Neural progenitor cell (in vitro differentiated cells): Measurements from ENCODE around the gene BMP4. TPM values are rescaled to one million over a fixed set of nuclear protein-coding genes. Genes with fewer than 3 reads are reported as not detected.

Experiments used
- DNase-seq: peaks from one replicate; pipeline ENCODE4 v3.0.0-alpha.2; 2016; ENCODE audit warnings: low spot score
- H2AFZ ChIP-seq: fragments of 200-600 bp; sonication (generic); replicated peaks from 2 replicates; pipeline ENCODE4 v1.6.1; 2016; ENCODE audit warnings: antibody characterized with exemption
- H3F3A ChIP-seq: fragments of 200-600 bp; sonication (generic); 2 replicates; pipeline ENCODE4 v1.6.1; 2016; ENCODE audit warnings: antibody characterized with exemption, low read depth
- H3K27ac ChIP-seq: fragments of 200-600 bp; sonication (generic); 2 replicates; pipeline ENCODE4 v1.5.1; 2016; ENCODE audit warnings: mild to moderate bottlenecking
- H3K27me3 ChIP-seq: fragments of 200-600 bp; sonication (generic); 2 replicates; pipeline ENCODE4 v1.6.1; 2016; ENCODE audit warnings: mild to moderate bottlenecking, moderate library complexity
- H3K36me3 ChIP-seq: fragments of 200-600 bp; sonication (generic); 2 replicates; pipeline ENCODE4 v1.5.1; 2016
- H3K4me1 ChIP-seq: fragments of 200-600 bp; sonication (generic); 2 replicates; pipeline ENCODE4 v1.6.1; 2016; ENCODE audit warnings: mixed run types
- H3K4me2 ChIP-seq: fragments of 200-600 bp; sonication (generic); 2 replicates; pipeline ENCODE4 v1.6.1; 2016
- H3K4me3 ChIP-seq: fragments of 200-600 bp; sonication (generic); 2 replicates; pipeline ENCODE4 v1.5.1; 2016
- H3K79me2 ChIP-seq: fragments of 200-600 bp; sonication (generic); 2 replicates; pipeline ENCODE4 v1.6.1; 2016; ENCODE audit warnings: low read depth
- H3K9ac ChIP-seq: fragments of 200-600 bp; sonication (generic); 2 replicates; pipeline ENCODE4 v1.6.1; 2016
- H3K9me3 ChIP-seq: fragments of 200-600 bp; sonication (generic); 2 replicates; pipeline ENCODE4 v1.5.1; 2016; ENCODE audit warnings: low read depth
- H4K20me1 ChIP-seq: fragments of 200-600 bp; sonication (generic); 2 replicates; pipeline ENCODE4 v1.6.1; 2016; ENCODE audit warnings: low read depth
- H3K27ac Mint-ChIP-seq: 3 replicates; pipeline ENCODE4 v1.8.0; 2021; ENCODE audit warnings: mixed read lengths
- H3K27me3 Mint-ChIP-seq: 2 replicates; pipeline ENCODE4 v1.8.0; 2022; ENCODE audit warnings: low read depth, mild to moderate bottlenecking, inconsistent platforms, moderate library complexity, mixed read lengths; ENCODE audit not compliant: insufficient read depth
- H3K36me3 Mint-ChIP-seq: 3 replicates; pipeline ENCODE4 v1.8.0; 2021; ENCODE audit warnings: mixed read lengths
- H3K4me1 Mint-ChIP-seq: 3 replicates; pipeline ENCODE4 v1.8.0; 2021; ENCODE audit warnings: mixed read lengths
- H3K4me3 Mint-ChIP-seq: 3 replicates; pipeline ENCODE4 v1.8.0; 2021; ENCODE audit warnings: mild to moderate bottlenecking, moderate library complexity, mixed read lengths
- H3K9me3 Mint-ChIP-seq: 3 replicates; pipeline ENCODE4 v1.8.0; 2020; ENCODE audit warnings: mixed read lengths
- CTCF ChIP-seq: fragments of 200-600 bp; sonication (generic); IDR thresholded peaks from 2 replicates; pipeline ENCODE4 v1.5.1; 2017; ENCODE audit warnings: antibody characterized with exemption, mild to moderate bottlenecking
- EZH2 ChIP-seq: fragments of 200-600 bp; sonication (generic); IDR thresholded peaks from 2 replicates; pipeline ENCODE4 v1.6.1; 2017; ENCODE audit warnings: antibody characterized with exemption, mild to moderate bottlenecking, moderate library complexity
- EZH2phosphoT487 ChIP-seq: fragments of 200-600 bp; sonication (generic); IDR thresholded peaks from 2 replicates; pipeline ENCODE4 v1.6.1; 2017; ENCODE audit warnings: antibody characterized with exemption
- total RNA-seq: library from RNA; depleted of rRNA; stranded (reverse); fragments of >200 nt; gene quantifications from 2 replicates; pipeline ENCODE4 v1.2.3, GENCODE V29; 2015; ENCODE audit warnings: low replicate concordance

The BMP4 gene
- total RNA-seq, 1 donor from 2014 or later: 11.0 TPM

DNA sequence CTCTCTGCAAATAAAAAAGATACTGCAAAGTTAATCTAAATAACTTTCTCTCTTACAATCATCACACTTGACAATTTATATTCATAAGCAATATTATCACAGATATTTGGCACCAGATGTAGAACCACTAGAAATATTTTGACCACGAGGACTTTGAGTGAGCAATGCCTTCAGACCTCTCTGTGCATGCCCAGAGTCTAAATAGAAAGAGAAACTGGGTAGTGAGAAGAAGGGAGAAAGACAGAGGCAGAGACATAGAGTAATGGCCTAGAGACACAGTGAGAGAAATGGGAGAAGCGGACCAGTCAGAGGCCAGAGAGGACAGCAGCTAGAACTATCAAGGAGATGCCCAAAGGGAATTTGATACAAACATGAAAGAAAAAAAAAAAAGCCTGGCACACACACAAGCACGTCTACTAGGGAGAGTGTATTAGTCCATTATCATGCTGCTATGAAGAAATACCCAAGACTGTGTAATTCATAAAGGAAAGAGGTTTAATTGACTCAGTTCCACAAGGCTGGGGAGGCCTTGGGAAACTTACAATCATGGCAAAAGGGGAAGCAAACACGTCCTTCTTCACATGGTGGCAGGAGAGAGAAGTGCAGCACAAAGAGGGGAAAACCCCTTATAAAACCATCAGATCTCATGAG is 41.1 kb downstream of the BMP4 start:
- Histone ChIP-seq H3K9me3 (no peaks in the 10 kb centered on the region), H3K79me2 (no peaks in the 10 kb centered on the region), H3K4me2 (no peak overlapping the region), H3K4me3 (no peak overlapping the region), H2AFZ (no peak overlapping the region), H3K9ac (no peak overlapping the region), H3F3A (no peaks in the 10 kb centered on the region), H4K20me1 (no peaks in the 10 kb centered on the region), H3K27ac (no peak overlapping the region), H3K36me3 (no peaks in the 10 kb centered on the region), H3K4me1 (no peaks in the 10 kb centered on the region), H3K27me3 (no peaks in the 10 kb centered on the region)
- DNase-seq: no peak
- H3K27me3 Mint-ChIP-seq: no peaks in the 10 kb centered on the region
- TF ChIP-seq EZH2: no peak
- no peak for TF ChIP-seq EZH2phosphoT487
- TF ChIP-seq CTCF: no peak
- no peak overlapping the region for H3K4me3 Mint-ChIP-seq
- peak overlapping the region; percentile 34 for H3K27ac Mint-ChIP-seq
- H3K9me3 Mint-ChIP-seq: no peaks in the 10 kb centered on the region
- H3K36me3 Mint-ChIP-seq: no peaks in the 10 kb centered on the region
- no peaks in the 10 kb centered on the region for H3K4me1 Mint-ChIP-seq

DNA sequence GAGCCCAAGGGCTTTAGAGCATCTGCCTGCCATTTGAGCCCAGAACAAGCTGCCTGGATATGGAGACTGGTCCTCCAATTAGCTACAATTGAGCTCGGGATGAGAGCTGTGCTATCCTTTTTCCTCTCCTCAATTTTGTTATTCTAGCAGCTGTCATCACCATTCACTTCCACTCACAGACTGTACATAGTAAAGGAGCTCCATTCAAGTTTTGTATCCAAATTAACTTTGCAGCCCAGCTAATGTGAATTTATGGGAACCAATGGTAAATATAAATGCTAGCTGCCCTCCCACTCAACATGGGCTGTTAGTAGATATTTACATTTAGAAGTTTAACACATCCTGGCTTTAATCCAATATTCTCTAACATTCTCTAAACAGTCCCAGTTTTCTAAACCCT is 44.6 kb downstream of the BMP4 start:
- no peaks in the 10 kb centered on the region for H3K4me1 Mint-ChIP-seq
- no peak overlapping the region for H3K27ac Mint-ChIP-seq
- Histone ChIP-seq H3K4me3 (no peak overlapping the region), H3K9me3 (no peaks in the 10 kb centered on the region), H3F3A (no peaks in the 10 kb centered on the region), H3K4me2 (no peak overlapping the region), H3K4me1 (no peaks in the 10 kb centered on the region), H3K79me2 (no peaks in the 10 kb centered on the region), H2AFZ (no peak overlapping the region), H4K20me1 (no peaks in the 10 kb centered on the region), H3K27ac (no peak overlapping the region), H3K36me3 (no peaks in the 10 kb centered on the region), H3K9ac (no peak overlapping the region), H3K27me3 (no peaks in the 10 kb centered on the region)
- H3K4me3 Mint-ChIP-seq: no peak overlapping the region
- peaks cover 6% of the 10 kb centered on the region for H3K9me3 Mint-ChIP-seq
- no peaks in the 10 kb centered on the region for H3K36me3 Mint-ChIP-seq
- DNase-seq: no peak
- TF ChIP-seq CTCF (no peak), EZH2 (no peak), EZH2phosphoT487 (no peak)
- H3K27me3 Mint-ChIP-seq: no peaks in the 10 kb centered on the region

- H3K27ac Mint-ChIP-seq: no peak overlapping the region
- Histone ChIP-seq H3K4me1 (no peaks in the 10 kb centered on the region), H3K36me3 (no peaks in the 10 kb centered on the region), H3K9me3 (no peaks in the 10 kb centered on the region), H3K9ac (no peak overlapping the region), H3K4me2 (no peak overlapping the region), H3K4me3 (no peak overlapping the region), H2AFZ (no peak overlapping the region), H3K27me3 (no peaks in the 10 kb centered on the region), H3K79me2 (no peaks in the 10 kb centered on the region), H3K27ac (no peak overlapping the region), H4K20me1 (no peaks in the 10 kb centered on the region), H3F3A (no peaks in the 10 kb centered on the region)
- H3K27me3 Mint-ChIP-seq: no peaks in the 10 kb centered on the region
- no peak for DNase-seq
- H3K4me1 Mint-ChIP-seq: no peaks in the 10 kb centered on the region
- TF ChIP-seq EZH2phosphoT487 (no peak), CTCF (no peak), EZH2 (no peak)
- H3K9me3 Mint-ChIP-seq: peaks cover 14% of the 10 kb centered on the region
- H3K36me3 Mint-ChIP-seq: no peaks in the 10 kb centered on the region
- H3K4me3 Mint-ChIP-seq: no peak overlapping the region
These were observed 48.2 kb downstream of the BMP4 start for GRCh38 chr14:53908416-53908815.
